Measurements from ENCODE around the gene CAVIN2. TPM values are rescaled to one million over a fixed set of nuclear protein-coding genes. Genes with fewer than 3 reads are reported as not detected.

CAVIN2 gene
- total RNA-seq, 1 experiment from 2014 or later, result 0.28 TPM

- peaks cover 7% of the 10 kb centered on the region for H3K9me3 Mint-ChIP-seq
- H3K4me1 Mint-ChIP-seq, result peaks cover 10% of the 10 kb centered on the region
- CTCF ChIA-PET, result interaction anchor here (0.5 to 2.4 kb wide), 8 partner anchors 8 to 306 kb away, joined by 3 to 14 read pairs (median 6); no protein-coding TSS in a partner anchor
- H3K27ac Mint-ChIP-seq, result no peak overlapping the region
- DNase-seq (ENCODE audit: low spot score), result no peak
- ATAC-seq, result peak; percentile 77
- peaks cover 2% of the 10 kb centered on the region for H3K27me3 Mint-ChIP-seq (ENCODE audit: low read depth)
- no peak overlapping the region for H3K4me3 Mint-ChIP-seq
- no peaks in the 10 kb centered on the region; the same call in 1 of the 2 replicates for H3K36me3 Mint-ChIP-seq
- POLR2A ChIA-PET, result interaction anchor here (0.6 kb wide), 1 partner anchor 61 kb away, joined by 3 read pairs; no protein-coding TSS in a partner anchor
- TF ChIP-seq, protein P1, sequence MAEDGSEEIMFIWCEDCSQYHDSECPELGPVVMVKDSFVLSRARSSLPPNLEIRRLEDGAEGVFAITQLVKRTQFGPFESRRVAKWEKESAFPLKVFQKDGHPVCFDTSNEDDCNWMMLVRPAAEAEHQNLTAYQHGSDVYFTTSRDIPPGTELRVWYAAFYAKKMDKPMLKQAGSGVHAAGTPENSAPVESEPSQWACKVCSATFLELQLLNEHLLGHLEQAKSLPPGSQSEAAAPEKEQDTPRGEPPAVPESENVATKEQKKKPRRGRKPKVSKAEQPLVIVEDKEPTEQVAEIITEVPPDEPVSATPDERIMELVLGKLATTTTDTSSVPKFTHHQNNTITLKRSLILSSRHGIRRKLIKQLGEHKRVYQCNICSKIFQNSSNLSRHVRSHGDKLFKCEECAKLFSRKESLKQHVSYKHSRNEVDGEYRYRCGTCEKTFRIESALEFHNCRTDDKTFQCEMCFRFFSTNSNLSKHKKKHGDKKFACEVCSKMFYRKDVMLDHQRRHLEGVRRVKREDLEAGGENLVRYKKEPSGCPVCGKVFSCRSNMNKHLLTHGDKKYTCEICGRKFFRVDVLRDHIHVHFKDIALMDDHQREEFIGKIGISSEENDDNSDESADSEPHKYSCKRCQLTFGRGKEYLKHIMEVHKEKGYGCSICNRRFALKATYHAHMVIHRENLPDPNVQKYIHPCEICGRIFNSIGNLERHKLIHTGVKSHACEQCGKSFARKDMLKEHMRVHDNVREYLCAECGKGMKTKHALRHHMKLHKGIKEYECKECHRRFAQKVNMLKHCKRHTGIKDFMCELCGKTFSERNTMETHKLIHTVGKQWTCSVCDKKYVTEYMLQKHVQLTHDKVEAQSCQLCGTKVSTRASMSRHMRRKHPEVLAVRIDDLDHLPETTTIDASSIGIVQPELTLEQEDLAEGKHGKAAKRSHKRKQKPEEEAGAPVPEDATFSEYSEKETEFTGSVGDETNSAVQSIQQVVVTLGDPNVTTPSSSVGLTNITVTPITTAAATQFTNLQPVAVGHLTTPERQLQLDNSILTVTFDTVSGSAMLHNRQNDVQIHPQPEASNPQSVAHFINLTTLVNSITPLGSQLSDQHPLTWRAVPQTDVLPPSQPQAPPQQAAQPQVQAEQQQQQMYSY (CRISPR knock-in tag; IDR thresholded peaks at IDR 0.05), result no peak
- TF ChIP-seq ZNF317 (CRISPR knock-in tag; IDR thresholded peaks at IDR 0.05; ENCODE audit: borderline replicate concordance, low read depth) (no peak), ZNF671 (CRISPR knock-in tag; IDR thresholded peaks at IDR 0.05) (no peak), ATF2 (CRISPR knock-in tag; IDR thresholded peaks at IDR 0.05; ENCODE audit: borderline replicate concordance, low read depth) (no peak)
- TF ChIP-seq, protein P2, sequence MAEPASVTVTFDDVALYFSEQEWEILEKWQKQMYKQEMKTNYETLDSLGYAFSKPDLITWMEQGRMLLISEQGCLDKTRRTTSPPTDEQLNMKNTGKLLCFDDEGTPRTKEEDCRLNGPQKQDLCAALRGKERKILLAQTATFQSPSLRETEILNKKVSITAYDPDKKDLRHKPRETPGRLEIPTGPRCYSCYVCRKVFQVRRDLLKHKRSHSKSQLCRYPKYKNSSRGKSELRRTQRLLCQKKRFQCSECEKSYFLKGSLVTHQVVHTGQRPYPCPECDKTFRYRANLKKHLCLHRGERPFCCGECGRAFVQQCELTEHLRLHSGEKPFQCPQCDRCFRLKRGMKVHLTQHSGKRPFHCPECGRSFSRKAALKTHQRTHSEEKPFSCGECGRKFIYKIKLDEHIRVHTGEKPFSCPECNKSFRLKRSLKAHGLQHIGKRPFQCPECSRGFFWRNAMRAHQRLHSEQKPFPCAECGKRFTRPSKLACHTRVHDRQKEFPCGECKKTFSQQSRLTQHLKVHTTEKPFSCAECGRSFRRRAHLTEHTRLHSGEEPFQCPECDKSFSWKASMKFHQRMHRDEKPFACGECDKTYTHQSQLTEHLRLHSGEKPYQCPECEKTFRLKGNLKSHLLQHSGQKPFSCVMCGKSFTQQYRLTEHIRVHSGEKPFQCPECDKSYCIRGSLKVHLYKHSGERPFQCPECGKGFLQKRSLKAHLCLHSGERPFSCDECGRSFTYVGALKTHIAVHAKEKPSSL (CRISPR knock-in tag; conservative IDR thresholded peaks at IDR 0.05), result no peak
- TF ChIP-seq, protein P3, sequence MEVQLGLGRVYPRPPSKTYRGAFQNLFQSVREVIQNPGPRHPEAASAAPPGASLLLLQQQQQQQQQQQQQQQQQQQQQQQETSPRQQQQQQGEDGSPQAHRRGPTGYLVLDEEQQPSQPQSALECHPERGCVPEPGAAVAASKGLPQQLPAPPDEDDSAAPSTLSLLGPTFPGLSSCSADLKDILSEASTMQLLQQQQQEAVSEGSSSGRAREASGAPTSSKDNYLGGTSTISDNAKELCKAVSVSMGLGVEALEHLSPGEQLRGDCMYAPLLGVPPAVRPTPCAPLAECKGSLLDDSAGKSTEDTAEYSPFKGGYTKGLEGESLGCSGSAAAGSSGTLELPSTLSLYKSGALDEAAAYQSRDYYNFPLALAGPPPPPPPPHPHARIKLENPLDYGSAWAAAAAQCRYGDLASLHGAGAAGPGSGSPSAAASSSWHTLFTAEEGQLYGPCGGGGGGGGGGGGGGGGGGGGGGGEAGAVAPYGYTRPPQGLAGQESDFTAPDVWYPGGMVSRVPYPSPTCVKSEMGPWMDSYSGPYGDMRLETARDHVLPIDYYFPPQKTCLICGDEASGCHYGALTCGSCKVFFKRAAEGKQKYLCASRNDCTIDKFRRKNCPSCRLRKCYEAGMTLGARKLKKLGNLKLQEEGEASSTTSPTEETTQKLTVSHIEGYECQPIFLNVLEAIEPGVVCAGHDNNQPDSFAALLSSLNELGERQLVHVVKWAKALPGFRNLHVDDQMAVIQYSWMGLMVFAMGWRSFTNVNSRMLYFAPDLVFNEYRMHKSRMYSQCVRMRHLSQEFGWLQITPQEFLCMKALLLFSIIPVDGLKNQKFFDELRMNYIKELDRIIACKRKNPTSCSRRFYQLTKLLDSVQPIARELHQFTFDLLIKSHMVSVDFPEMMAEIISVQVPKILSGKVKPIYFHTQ (CRISPR knock-in tag; IDR thresholded peaks at IDR 0.05), result no peak
- TF ChIP-seq, protein P4, sequence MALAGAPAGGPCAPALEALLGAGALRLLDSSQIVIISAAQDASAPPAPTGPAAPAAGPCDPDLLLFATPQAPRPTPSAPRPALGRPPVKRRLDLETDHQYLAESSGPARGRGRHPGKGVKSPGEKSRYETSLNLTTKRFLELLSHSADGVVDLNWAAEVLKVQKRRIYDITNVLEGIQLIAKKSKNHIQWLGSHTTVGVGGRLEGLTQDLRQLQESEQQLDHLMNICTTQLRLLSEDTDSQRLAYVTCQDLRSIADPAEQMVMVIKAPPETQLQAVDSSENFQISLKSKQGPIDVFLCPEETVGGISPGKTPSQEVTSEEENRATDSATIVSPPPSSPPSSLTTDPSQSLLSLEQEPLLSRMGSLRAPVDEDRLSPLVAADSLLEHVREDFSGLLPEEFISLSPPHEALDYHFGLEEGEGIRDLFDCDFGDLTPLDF (CRISPR knock-in tag; IDR thresholded peaks at IDR 0.05), result no peak
Observed at GRCh38 chr2:191860760-191861466, 14.0 kb upstream of the CAVIN2 start.

DNA sequence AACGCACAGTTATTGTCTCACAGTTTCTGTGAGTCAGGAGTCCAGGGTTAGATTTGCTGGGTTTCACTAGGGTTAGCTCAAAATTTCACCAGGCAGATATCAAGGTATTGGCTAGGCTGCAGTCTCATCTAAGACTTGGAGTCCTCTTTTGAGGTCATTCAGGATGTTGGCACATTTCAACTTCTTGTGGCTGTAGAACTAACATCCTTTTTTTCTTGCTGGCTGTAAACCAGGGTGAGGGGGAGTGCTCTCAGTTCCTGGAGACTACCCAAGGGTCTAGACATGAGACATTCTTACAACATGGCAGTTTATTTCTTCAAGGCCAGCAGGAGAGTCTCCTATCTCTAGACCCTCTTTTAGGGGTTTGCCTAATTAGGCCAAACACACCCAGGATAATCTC is 12.8 kb upstream of the CAVIN2 start:
- peaks cover 7% of the 10 kb centered on the region for H3K9me3 Mint-ChIP-seq
- H3K27me3 Mint-ChIP-seq (ENCODE audit: low read depth), result peaks cover 2% of the 10 kb centered on the region
- POLR2A ChIA-PET, result no interaction called here
- no peak for DNase-seq (ENCODE audit: low spot score)
- H3K36me3 Mint-ChIP-seq, result no peaks in the 10 kb centered on the region; the same call in 1 of the 2 replicates
- H3K27ac Mint-ChIP-seq, result no peak overlapping the region
- no peak overlapping the region for H3K4me3 Mint-ChIP-seq
- H3K4me1 Mint-ChIP-seq, result peaks cover 19% of the 10 kb centered on the region
- no peak for ATAC-seq
- CTCF ChIA-PET, result interaction anchor here (1.3 to 1.8 kb wide), 2 partner anchors 11 to 47 kb away, joined by 4 to 7 read pairs; no protein-coding TSS in a partner anchor
- TF ChIP-seq NFYB (CRISPR knock-in tag; conservative IDR thresholded peaks at IDR 0.05; ENCODE audit: low read depth) (no peak), ZNF317 (CRISPR knock-in tag; IDR thresholded peaks at IDR 0.05; ENCODE audit: borderline replicate concordance, low read depth) (no peak), ZNF138 (CRISPR knock-in tag; conservative IDR thresholded peaks at IDR 0.05) (no peak), ZNF416 (CRISPR knock-in tag; IDR thresholded peaks at IDR 0.05) (no peak), ZNF281 (CRISPR knock-in tag; IDR thresholded peaks at IDR 0.05) (no peak), KAT7 (CRISPR knock-in tag; IDR thresholded peaks at IDR 0.05; ENCODE audit: borderline replicate concordance) (no peak), TP53 (CRISPR knock-in tag; IDR thresholded peaks at IDR 0.05) (no peak), ZNF671 (CRISPR knock-in tag; IDR thresholded peaks at IDR 0.05) (no peak), MXD4 (CRISPR knock-in tag; IDR thresholded peaks at IDR 0.05; ENCODE audit: borderline replicate concordance) (no peak), ZBTB21 (CRISPR knock-in tag; IDR thresholded peaks at IDR 0.05; ENCODE audit: borderline replicate concordance) (no peak)
- TF ChIP-seq, protein P5, sequence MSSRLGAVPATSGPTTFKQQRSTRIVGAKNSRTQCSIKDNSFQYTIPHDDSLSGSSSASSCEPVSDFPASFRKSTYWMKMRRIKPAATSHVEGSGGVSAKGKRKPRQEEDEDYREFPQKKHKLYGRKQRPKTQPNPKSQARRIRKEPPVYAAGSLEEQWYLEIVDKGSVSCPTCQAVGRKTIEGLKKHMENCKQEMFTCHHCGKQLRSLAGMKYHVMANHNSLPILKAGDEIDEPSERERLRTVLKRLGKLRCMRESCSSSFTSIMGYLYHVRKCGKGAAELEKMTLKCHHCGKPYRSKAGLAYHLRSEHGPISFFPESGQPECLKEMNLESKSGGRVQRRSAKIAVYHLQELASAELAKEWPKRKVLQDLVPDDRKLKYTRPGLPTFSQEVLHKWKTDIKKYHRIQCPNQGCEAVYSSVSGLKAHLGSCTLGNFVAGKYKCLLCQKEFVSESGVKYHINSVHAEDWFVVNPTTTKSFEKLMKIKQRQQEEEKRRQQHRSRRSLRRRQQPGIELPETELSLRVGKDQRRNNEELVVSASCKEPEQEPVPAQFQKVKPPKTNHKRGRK (CRISPR knock-in tag; IDR thresholded peaks at IDR 0.05; ENCODE audit: borderline replicate concordance), result no peak
